Measurements from ENCODE around the gene SMNDC1.
"Not testable (repeated sequence)": the region's sequence is repeated elsewhere in the genome, so short reads cannot be mapped to it uniquely, and the experiment has no call there.

- TF ChIP-seq, protein P1, sequence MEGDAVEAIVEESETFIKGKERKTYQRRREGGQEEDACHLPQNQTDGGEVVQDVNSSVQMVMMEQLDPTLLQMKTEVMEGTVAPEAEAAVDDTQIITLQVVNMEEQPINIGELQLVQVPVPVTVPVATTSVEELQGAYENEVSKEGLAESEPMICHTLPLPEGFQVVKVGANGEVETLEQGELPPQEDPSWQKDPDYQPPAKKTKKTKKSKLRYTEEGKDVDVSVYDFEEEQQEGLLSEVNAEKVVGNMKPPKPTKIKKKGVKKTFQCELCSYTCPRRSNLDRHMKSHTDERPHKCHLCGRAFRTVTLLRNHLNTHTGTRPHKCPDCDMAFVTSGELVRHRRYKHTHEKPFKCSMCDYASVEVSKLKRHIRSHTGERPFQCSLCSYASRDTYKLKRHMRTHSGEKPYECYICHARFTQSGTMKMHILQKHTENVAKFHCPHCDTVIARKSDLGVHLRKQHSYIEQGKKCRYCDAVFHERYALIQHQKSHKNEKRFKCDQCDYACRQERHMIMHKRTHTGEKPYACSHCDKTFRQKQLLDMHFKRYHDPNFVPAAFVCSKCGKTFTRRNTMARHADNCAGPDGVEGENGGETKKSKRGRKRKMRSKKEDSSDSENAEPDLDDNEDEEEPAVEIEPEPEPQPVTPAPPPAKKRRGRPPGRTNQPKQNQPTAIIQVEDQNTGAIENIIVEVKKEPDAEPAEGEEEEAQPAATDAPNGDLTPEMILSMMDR (IDR thresholded peaks at IDR 0.05; ENCODE audit: insufficient read depth, low read depth, low read length), result not testable (repeated sequence)
- not testable (repeated sequence) for TF ChIP-seq EZH2 (IDR thresholded peaks at IDR 0.05; ENCODE audit: insufficient read depth, low read length)
Measured at GRCh38 chr10:110249489-110249888, 55.2 kb downstream of the SMNDC1 start.
